Muscle layer of duodenum (tissue), 2 donors: ENCODE data around the gene TMEM258.

ENCODE experiments used
- H3K27ac ChIP-seq: one replicate; pipeline ENCODE4 v1.7.0; 2013; ENCODE audit warnings: mild to moderate bottlenecking, low read length
- H3K27me3 ChIP-seq: one replicate; pipeline ENCODE4 v1.7.0; 2013; ENCODE audit warnings: low read depth, mild to moderate bottlenecking, control low read depth, low read length
- H3K36me3 ChIP-seq, 2 donors: one replicate each; pipeline ENCODE4 v1.7.0; 2013; ENCODE audit warnings: low read length in 2 of 2, control low read depth in 1 of 2, mild to moderate bottlenecking in 1 of 2; ENCODE audit not compliant: insufficient read depth in 2 of 2, control insufficient read depth in 1 of 2
- H3K4me1 ChIP-seq, 2 donors: one replicate each; pipeline ENCODE4 v1.7.0; 2013; ENCODE audit warnings: low read length in 2 of 2, mild to moderate bottlenecking in 2 of 2, control low read depth in 1 of 2, moderate library complexity in 1 of 2; ENCODE audit not compliant: insufficient read depth in 2 of 2, control insufficient read depth in 1 of 2
- H3K4me3 ChIP-seq, 2 donors: one replicate each; pipeline ENCODE4 v1.7.0; 2013; ENCODE audit warnings: low read length in 2 of 2, low read depth in 1 of 2, mild to moderate bottlenecking in 1 of 2
- H3K9me3 ChIP-seq, 2 donors: one replicate each; pipeline ENCODE4 v1.7.0; 2013; ENCODE audit warnings: low read length in 2 of 2, control low read depth in 1 of 2, mild to moderate bottlenecking in 1 of 2; ENCODE audit not compliant: control insufficient read depth in 1 of 2
- donor health status: healthy.

TMEM258 gene

GRCh38 chr11:61805146-61805545, 12.7 kb upstream of the TMEM258 start:
- Histone ChIP-seq H3K4me3 (no peak overlapping the region), H3K36me3 (peaks cover 29 to 40% of the 10 kb centered on the region in 2 donors), H3K9me3 (no peaks in the 10 kb centered on the region), H3K27me3 (no peaks in the 10 kb centered on the region), H3K4me1 (no peaks in the 10 kb centered on the region), H3K27ac (no peak overlapping the region)

- Histone ChIP-seq H3K27me3 (no peaks in the 10 kb centered on the region), H3K36me3 (peaks cover 21 to 32% of the 10 kb centered on the region in 2 donors), H3K9me3 (no peaks in the 10 kb centered on the region), H3K4me3 (no peak overlapping the region), H3K27ac (no peak overlapping the region), H3K4me1 (no peaks in the 10 kb centered on the region)
Observed at GRCh38 chr11:61803889-61804647, 11.7 kb upstream of the TMEM258 start.

- H3K36me3 ChIP-seq, result peaks cover 21 to 32% of the 10 kb centered on the region in 2 donors
- H3K9me3 ChIP-seq, result no peaks in the 10 kb centered on the region
- H3K4me1 ChIP-seq, result peaks cover 0 to 2% of the 10 kb centered on the region in 2 donors
- no peaks in the 10 kb centered on the region for H3K27me3 ChIP-seq
- no peak overlapping the region for H3K27ac ChIP-seq
- no peak overlapping the region for H3K4me3 ChIP-seq
Observed at GRCh38 chr11:61802605-61803004, 10.2 kb upstream of the TMEM258 start.

- Histone ChIP-seq H3K4me1 (peaks cover 0 to 6% of the 10 kb centered on the region in 2 donors), H3K9me3 (no peaks in the 10 kb centered on the region), H3K4me3 (no peak overlapping the region), H3K36me3 (peaks cover 18 to 33% of the 10 kb centered on the region in 2 donors), H3K27ac (no peak overlapping the region), H3K27me3 (no peaks in the 10 kb centered on the region)
Observed at GRCh38 chr11:61800331-61801281, 8.2 kb upstream of the TMEM258 start.

GRCh38 chr11:61799665-61800284, 7.4 kb upstream of the TMEM258 start:
- peaks cover 18 to 28% of the 10 kb centered on the region in 2 donors for H3K36me3 ChIP-seq
- H3K27ac ChIP-seq, result no peak overlapping the region
- H3K9me3 ChIP-seq, result no peaks in the 10 kb centered on the region
- no peaks in the 10 kb centered on the region for H3K27me3 ChIP-seq
- H3K4me1 ChIP-seq, result peaks cover 0 to 6% of the 10 kb centered on the region in 2 donors
- no peak overlapping the region for H3K4me3 ChIP-seq

- H3K36me3 ChIP-seq, result peaks cover 5 to 10% of the 10 kb centered on the region in 2 donors
- peak overlapping the region in 1 of 2 donors; percentile 15 for H3K4me3 ChIP-seq
- H3K9me3 ChIP-seq, result no peaks in the 10 kb centered on the region
- H3K27me3 ChIP-seq, result no peaks in the 10 kb centered on the region
- peaks cover 0 to 15% of the 10 kb centered on the region in 2 donors for H3K4me1 ChIP-seq
- no peak overlapping the region for H3K27ac ChIP-seq
Observed at GRCh38 chr11:61797263-61797944, 5.0 kb upstream of the TMEM258 start.

GRCh38 chr11:61795876-61796526, 3.6 kb upstream of the TMEM258 start:
- peaks cover 4 to 24% of the 10 kb centered on the region in 2 donors for H3K4me1 ChIP-seq
- H3K4me3 ChIP-seq, result no peak overlapping the region
- H3K27ac ChIP-seq, result no peak overlapping the region
- no peaks in the 10 kb centered on the region for H3K27me3 ChIP-seq
- H3K9me3 ChIP-seq, result no peaks in the 10 kb centered on the region
- H3K36me3 ChIP-seq, result peaks cover 5 to 13% of the 10 kb centered on the region in 2 donors

- H3K27ac ChIP-seq, result no peak overlapping the region
- H3K36me3 ChIP-seq, result peaks cover 6 to 13% of the 10 kb centered on the region in 2 donors
- H3K4me1 ChIP-seq, result peaks cover 4 to 26% of the 10 kb centered on the region in 2 donors
- no peaks in the 10 kb centered on the region for H3K27me3 ChIP-seq
- no peak overlapping the region for H3K4me3 ChIP-seq
- H3K9me3 ChIP-seq, result no peaks in the 10 kb centered on the region
Observed at GRCh38 chr11:61795459-61795858, 3.1 kb upstream of the TMEM258 start.

GRCh38 chr11:61794579-61794978, 2.2 kb upstream of the TMEM258 start:
- H3K4me1 ChIP-seq, result peaks cover 4 to 26% of the 10 kb centered on the region in 2 donors
- H3K36me3 ChIP-seq, result peaks cover 8 to 21% of the 10 kb centered on the region in 2 donors
- H3K27ac ChIP-seq, result no peak overlapping the region
- H3K4me3 ChIP-seq, result no peak overlapping the region
- H3K9me3 ChIP-seq, result no peaks in the 10 kb centered on the region
- no peaks in the 10 kb centered on the region for H3K27me3 ChIP-seq

GRCh38 chr11:61793829-61794204, 1.4 kb upstream of the TMEM258 start:
- H3K4me3 ChIP-seq, result no peak overlapping the region
- H3K27ac ChIP-seq, result no peak overlapping the region
- H3K9me3 ChIP-seq, result no peaks in the 10 kb centered on the region
- H3K27me3 ChIP-seq, result no peaks in the 10 kb centered on the region
- peaks cover 16 to 28% of the 10 kb centered on the region in 2 donors for H3K36me3 ChIP-seq
- H3K4me1 ChIP-seq, result peaks cover 4 to 26% of the 10 kb centered on the region in 2 donors
